ENCODE data around the gene PANK1. TPM values are rescaled to one million over a fixed set of nuclear protein-coding genes. Genes with fewer than 3 reads are reported as not detected.

Gene PANK1
- total and polyA plus RNA-seq, 2 of the 8 experiments (the other 6 are each of a cell fraction or from before 2014, with no cell fraction given) = 18.5 to 40.4 TPM

GRCh38 chr10:89601728-89602361 is 43.2 kb downstream of the PANK1 start (continued):
- TF ChIP-seq USF2 (IDR thresholded peaks at IDR 0.05; ENCODE audit: low read length) (no peak), FOSL1 (IDR thresholded peaks at IDR 0.05; ENCODE audit: insufficient read depth, low read depth, low read length) (no peak), TAF7 (optimal IDR thresholded peaks at IDR 0.05; ENCODE audit: borderline replicate concordance, low read depth, low read length) (no peak)

All from H1 (cell line).